ENCODE results near the gene SHROOM1.

GRCh38 chr5:132812781-132813598 is 17.5 kb downstream of the SHROOM1 start, which contains the start of gene SOWAHA:
- TF ChIP-seq TAF1 (IDR thresholded peaks at IDR 0.05; ENCODE audit: low read depth): no peak
- TF ChIP-seq MAX (IDR thresholded peaks at IDR 0.05): peak; percentile 31; the same call in 1 of the 2 replicates
- no peak for TF ChIP-seq NFIC (IDR thresholded peaks at IDR 0.05)
- TF ChIP-seq EP300 (IDR thresholded peaks at IDR 0.05; ENCODE audit: borderline replicate concordance): no peak
- TF ChIP-seq REST (IDR thresholded peaks at IDR 0.05; ENCODE audit: low read depth): no peak
- peak; percentile 68 for TF ChIP-seq ZBTB7A (IDR thresholded peaks at IDR 0.05; ENCODE audit: low read depth)
- no peak for TF ChIP-seq USF1 (IDR thresholded peaks at IDR 0.05)
- no peak for TF ChIP-seq FOXM1 (IDR thresholded peaks at IDR 0.05; ENCODE audit: borderline replicate concordance, low read depth)
- no peak for TF ChIP-seq RAD21 (IDR thresholded peaks at IDR 0.05; ENCODE audit: low read depth)

Measured in Ishikawa (cell line).